ENCODE results near the gene AGBL2. TPM values are rescaled to one million over a fixed set of nuclear protein-coding genes. Genes with fewer than 3 reads are reported as not detected.
A peak's percentile ranks its signal among the peaks of the same experiment; 100 is the strongest.

Gene AGBL2
- total and polyA plus RNA-seq, 9 of the 15 experiments (the other 6 are each of a cell fraction or from before 2014, with no cell fraction given): 0.57 to 6.5 (median 1.3) TPM

DNA sequence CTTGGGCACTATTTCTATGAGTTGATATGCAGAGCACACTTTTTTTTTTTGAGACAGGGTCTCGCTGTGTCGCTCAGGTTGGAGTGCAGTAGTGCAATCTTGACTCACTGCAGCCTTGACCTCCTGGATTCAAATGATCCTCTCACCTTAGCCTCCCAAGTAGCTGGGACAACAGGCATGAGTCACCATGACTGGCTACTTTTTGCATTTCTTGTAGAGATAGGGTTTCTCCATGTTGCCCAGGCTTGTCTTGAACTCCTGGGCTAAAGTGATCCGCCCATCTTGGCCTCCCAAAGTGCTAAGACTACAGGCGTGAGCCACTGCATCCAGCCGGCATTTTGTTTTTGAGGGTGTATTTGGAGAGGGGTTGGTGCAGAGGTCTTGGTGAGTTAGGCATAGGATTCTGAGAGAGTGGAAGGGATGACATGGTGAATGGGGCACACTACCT, 42.9 kb downstream of the AGBL2 start (continued):
- peak in 1 of 2 experiments; percentile 69; a peak in 1 of 4 replicates for TF ChIP-seq RCOR1 (IDR thresholded peaks at IDR 0.05; ENCODE audit: borderline replicate concordance in 1 of 2, low read depth in 2 of 2, low read length in 2 of 2)
- no peak for TF ChIP-seq NCOA2 (IDR thresholded peaks at IDR 0.05; ENCODE audit: partially characterized antibody in 2 of 2)
- peak; percentile 18; the same call in 1 of the 2 replicates for TF ChIP-seq MTA1 (IDR thresholded peaks at IDR 0.05; ENCODE audit: borderline replicate concordance)
- TF ChIP-seq, protein P1, sequence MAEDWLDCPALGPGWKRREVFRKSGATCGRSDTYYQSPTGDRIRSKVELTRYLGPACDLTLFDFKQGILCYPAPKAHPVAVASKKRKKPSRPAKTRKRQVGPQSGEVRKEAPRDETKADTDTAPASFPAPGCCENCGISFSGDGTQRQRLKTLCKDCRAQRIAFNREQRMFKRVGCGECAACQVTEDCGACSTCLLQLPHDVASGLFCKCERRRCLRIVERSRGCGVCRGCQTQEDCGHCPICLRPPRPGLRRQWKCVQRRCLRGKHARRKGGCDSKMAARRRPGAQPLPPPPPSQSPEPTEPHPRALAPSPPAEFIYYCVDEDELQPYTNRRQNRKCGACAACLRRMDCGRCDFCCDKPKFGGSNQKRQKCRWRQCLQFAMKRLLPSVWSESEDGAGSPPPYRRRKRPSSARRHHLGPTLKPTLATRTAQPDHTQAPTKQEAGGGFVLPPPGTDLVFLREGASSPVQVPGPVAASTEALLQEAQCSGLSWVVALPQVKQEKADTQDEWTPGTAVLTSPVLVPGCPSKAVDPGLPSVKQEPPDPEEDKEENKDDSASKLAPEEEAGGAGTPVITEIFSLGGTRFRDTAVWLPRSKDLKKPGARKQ (CRISPR knock-in tag; IDR thresholded peaks at IDR 0.05): no peak
- TF ChIP-seq, protein P2, sequence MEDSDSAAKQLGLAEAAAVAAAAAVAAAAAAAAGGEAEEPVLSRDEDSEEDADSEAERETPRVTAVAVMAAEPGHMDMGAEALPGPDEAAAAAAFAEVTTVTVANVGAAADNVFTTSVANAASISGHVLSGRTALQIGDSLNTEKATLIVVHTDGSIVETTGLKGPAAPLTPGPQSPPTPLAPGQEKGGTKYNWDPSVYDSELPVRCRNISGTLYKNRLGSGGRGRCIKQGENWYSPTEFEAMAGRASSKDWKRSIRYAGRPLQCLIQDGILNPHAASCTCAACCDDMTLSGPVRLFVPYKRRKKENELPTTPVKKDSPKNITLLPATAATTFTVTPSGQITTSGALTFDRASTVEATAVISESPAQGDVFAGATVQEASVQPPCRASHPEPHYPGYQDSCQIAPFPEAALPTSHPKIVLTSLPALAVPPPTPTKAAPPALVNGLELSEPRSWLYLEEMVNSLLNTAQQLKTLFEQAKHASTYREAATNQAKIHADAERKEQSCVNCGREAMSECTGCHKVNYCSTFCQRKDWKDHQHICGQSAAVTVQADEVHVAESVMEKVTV (CRISPR knock-in tag; IDR thresholded peaks at IDR 0.05): no peak
- TF ChIP-seq ZNF316 (IDR thresholded peaks at IDR 0.05): peak; percentile 96

DNA sequence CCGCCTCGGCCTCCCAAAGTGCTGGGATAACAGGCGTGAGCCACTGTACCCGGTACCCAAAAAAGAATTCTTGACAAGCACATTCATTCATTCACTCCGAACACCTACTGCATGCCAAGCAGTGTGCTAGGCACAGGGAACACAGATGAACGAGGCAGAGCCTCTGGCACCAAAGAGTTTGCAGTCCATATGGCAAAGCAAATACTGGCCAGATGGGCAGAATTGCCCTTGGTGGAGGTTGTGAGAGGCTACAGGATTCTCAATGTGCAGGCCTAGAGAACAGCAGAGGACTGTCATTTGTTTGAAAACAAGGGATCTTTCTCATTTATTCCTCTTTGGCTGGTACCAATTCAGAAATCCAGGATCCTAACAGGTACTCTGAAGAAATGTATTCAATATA, 45.3 kb downstream of the AGBL2 start:
- H3K4me2 ChIP-seq (ENCODE audit: insufficient read depth, low read length): no peak overlapping the region
- H3K4me3 ChIP-seq: no peak overlapping the region
- no peaks in the 10 kb centered on the region for H4K20me1 ChIP-seq (replicated peaks; ENCODE audit: control insufficient read depth, insufficient read depth, low read length)
- H3K27me3 ChIP-seq (ENCODE audit: control insufficient read depth in 2 of 2, insufficient read depth in 2 of 2, low read length in 2 of 2): no peaks in the 10 kb centered on the region
- H3K36me3 ChIP-seq (ENCODE audit: control insufficient read depth, insufficient read depth, low read length): no peaks in the 10 kb centered on the region
- FAIRE-seq (no peak), DNase-seq (ENCODE audit: extremely low read depth in 1 of 4, low spot score in 3 of 4) (no peak), ATAC-seq (no peak)
- no peaks in the 10 kb centered on the region for H3K79me2 ChIP-seq (ENCODE audit: control insufficient read depth, insufficient read depth, low read length)
- H3K9me1 ChIP-seq (ENCODE audit: control insufficient read depth, insufficient read depth, low read length): no peaks in the 10 kb centered on the region
- no peak overlapping the region for H2AFZ ChIP-seq (ENCODE audit: low read depth, low read length)
- no peaks in the 10 kb centered on the region for H3K9me3 ChIP-seq (replicated peaks; ENCODE audit: control insufficient read depth, insufficient read depth, low read depth, low read length)
- intact Hi-C loops (cut with micrococcal nuclease): no loop called here
- H3K4me1 ChIP-seq (replicated peaks in 1 of 2; ENCODE audit: control insufficient read depth in 2 of 2, insufficient read depth in 2 of 2, low read length in 2 of 2): peaks cover 0 to 16% of the 10 kb centered on the region in 2 experiments; a peak in 3 of 5 replicates
- 71% methylated on average over 6 of the region's 6 CpGs for WGBS (ENCODE audit: insufficient coverage, low coverage, missing lambda C conversion rate)
- CTCF ChIA-PET (ENCODE audit: low intra/inter-chr PET ratio): no interaction called here
- H3K9ac ChIP-seq (ENCODE audit: insufficient read depth in 1 of 2, low read depth in 2 of 2, low read length in 2 of 2): no peak overlapping the region
- BruUV-seq (replicated peaks): no TSS peak
- in situ Hi-C loops (cut with MboI): no loop called here
- H3K27ac ChIP-seq (ENCODE audit: extremely low read depth, low read depth, low read length): no peak overlapping the region
- POLR2A ChIA-PET: no interaction called here
- TF ChIP-seq ZNF165 (CRISPR knock-in tag; IDR thresholded peaks at IDR 0.05; ENCODE audit: borderline replicate concordance) (no peak), SLC30A9 (CRISPR knock-in tag; IDR thresholded peaks at IDR 0.05) (no peak), PTBP1 (IDR thresholded peaks at IDR 0.05; ENCODE audit: low read depth, low read length) (no peak), SREBF1 (IDR thresholded peaks at IDR 0.05; ENCODE audit: borderline replicate concordance, low read depth, low read length) (no peak)
- TF ChIP-seq, protein P3, sequence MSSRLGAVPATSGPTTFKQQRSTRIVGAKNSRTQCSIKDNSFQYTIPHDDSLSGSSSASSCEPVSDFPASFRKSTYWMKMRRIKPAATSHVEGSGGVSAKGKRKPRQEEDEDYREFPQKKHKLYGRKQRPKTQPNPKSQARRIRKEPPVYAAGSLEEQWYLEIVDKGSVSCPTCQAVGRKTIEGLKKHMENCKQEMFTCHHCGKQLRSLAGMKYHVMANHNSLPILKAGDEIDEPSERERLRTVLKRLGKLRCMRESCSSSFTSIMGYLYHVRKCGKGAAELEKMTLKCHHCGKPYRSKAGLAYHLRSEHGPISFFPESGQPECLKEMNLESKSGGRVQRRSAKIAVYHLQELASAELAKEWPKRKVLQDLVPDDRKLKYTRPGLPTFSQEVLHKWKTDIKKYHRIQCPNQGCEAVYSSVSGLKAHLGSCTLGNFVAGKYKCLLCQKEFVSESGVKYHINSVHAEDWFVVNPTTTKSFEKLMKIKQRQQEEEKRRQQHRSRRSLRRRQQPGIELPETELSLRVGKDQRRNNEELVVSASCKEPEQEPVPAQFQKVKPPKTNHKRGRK (tag; IDR thresholded peaks at IDR 0.05): no peak
- TF ChIP-seq, protein P4, sequence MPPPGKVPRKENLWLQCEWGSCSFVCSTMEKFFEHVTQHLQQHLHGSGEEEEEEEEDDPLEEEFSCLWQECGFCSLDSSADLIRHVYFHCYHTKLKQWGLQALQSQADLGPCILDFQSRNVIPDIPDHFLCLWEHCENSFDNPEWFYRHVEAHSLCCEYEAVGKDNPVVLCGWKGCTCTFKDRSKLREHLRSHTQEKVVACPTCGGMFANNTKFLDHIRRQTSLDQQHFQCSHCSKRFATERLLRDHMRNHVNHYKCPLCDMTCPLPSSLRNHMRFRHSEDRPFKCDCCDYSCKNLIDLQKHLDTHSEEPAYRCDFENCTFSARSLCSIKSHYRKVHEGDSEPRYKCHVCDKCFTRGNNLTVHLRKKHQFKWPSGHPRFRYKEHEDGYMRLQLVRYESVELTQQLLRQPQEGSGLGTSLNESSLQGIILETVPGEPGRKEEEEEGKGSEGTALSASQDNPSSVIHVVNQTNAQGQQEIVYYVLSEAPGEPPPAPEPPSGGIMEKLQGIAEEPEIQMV (tag; conservative IDR thresholded peaks at IDR 0.05; ENCODE audit: low read depth): no peak
- TF ChIP-seq, protein P5, sequence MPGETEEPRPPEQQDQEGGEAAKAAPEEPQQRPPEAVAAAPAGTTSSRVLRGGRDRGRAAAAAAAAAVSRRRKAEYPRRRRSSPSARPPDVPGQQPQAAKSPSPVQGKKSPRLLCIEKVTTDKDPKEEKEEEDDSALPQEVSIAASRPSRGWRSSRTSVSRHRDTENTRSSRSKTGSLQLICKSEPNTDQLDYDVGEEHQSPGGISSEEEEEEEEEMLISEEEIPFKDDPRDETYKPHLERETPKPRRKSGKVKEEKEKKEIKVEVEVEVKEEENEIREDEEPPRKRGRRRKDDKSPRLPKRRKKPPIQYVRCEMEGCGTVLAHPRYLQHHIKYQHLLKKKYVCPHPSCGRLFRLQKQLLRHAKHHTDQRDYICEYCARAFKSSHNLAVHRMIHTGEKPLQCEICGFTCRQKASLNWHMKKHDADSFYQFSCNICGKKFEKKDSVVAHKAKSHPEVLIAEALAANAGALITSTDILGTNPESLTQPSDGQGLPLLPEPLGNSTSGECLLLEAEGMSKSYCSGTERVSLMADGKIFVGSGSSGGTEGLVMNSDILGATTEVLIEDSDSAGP (CRISPR knock-in tag; IDR thresholded peaks at IDR 0.05): no peak

Measured in K562 (cell line).